GM23248 (cell line): ENCODE results near the gene IRF2BP1. TPM values are rescaled to one million over a fixed set of nuclear protein-coding genes. Genes with fewer than 3 reads are reported as not detected.

Experiments used
- DNase-seq: peaks from one replicate; pipeline ENCODE4 v3.0.0-alpha.2; 2015
- H2AFZ ChIP-seq: fragments of 200-600 bp; sonication (generic); 2 replicates; pipeline ENCODE4 v1.6.1; 2016; ENCODE audit warnings: antibody characterized with exemption
- H3F3A ChIP-seq: fragments of 200-600 bp; sonication (generic); 2 replicates; pipeline ENCODE4 v1.6.1; 2016; ENCODE audit warnings: mild to moderate bottlenecking, antibody characterized with exemption, mixed run types; ENCODE audit not compliant: insufficient read depth
- H3K27ac ChIP-seq: fragments of 200-600 bp; sonication (generic); 2 replicates; pipeline ENCODE4 v1.5.1; 2016; ENCODE audit warnings: mild to moderate bottlenecking
- H3K27me3 ChIP-seq: fragments of 200-600 bp; sonication (generic); replicated peaks from 2 replicates; pipeline ENCODE4 v1.6.1; 2016; ENCODE audit warnings: mild to moderate bottlenecking; ENCODE audit not compliant: insufficient read depth
- H3K36me3 ChIP-seq: fragments of 200-600 bp; sonication (generic); 2 replicates; pipeline ENCODE4 v1.6.1; 2016; ENCODE audit warnings: low read depth, mild to moderate bottlenecking
- H3K4me1 ChIP-seq: fragments of 200-600 bp; sonication (generic); 2 replicates; pipeline ENCODE4 v1.6.1; 2016; ENCODE audit warnings: mild to moderate bottlenecking; ENCODE audit not compliant: insufficient read depth
- H3K4me2 ChIP-seq: fragments of 200-600 bp; sonication (generic); one replicate; pipeline ENCODE4 v1.6.1; 2016; ENCODE audit warnings: mild to moderate bottlenecking; ENCODE audit not compliant: unreplicated experiment
- H3K4me3 ChIP-seq: fragments of 200-600 bp; sonication (generic); 2 replicates; pipeline ENCODE4 v1.5.1; 2016; ENCODE audit warnings: mild to moderate bottlenecking
- H3K79me2 ChIP-seq: fragments of 200-600 bp; sonication (generic); 2 replicates; pipeline ENCODE4 v1.6.1; 2016; ENCODE audit warnings: mild to moderate bottlenecking; ENCODE audit not compliant: insufficient read depth
- H3K9ac ChIP-seq: fragments of 200-600 bp; sonication (generic); 2 replicates; pipeline ENCODE4 v1.6.1; 2016; ENCODE audit warnings: mild to moderate bottlenecking
- H3K9me2 ChIP-seq: fragments of 200-600 bp; sonication (generic); 2 replicates; pipeline ENCODE4 v1.6.1; 2016; ENCODE audit warnings: mixed run types, mild to moderate bottlenecking, moderate library complexity; ENCODE audit not compliant: insufficient read depth
- H3K9me3 ChIP-seq: fragments of 200-600 bp; sonication (generic); one replicate; pipeline ENCODE4 v1.6.1; 2017; ENCODE audit warnings: low read depth
- H4K20me1 ChIP-seq: fragments of 200-600 bp; sonication (generic); 2 replicates; pipeline ENCODE4 v1.6.0; 2016; ENCODE audit not compliant: insufficient read depth
- EZH2 ChIP-seq: fragments of 200-600 bp; sonication (generic); IDR thresholded peaks from 2 replicates; pipeline ENCODE4 v1.6.1; 2018; ENCODE audit warnings: antibody characterized with exemption, mild to moderate bottlenecking; ENCODE audit not compliant: insufficient read depth, poor library complexity, severe bottlenecking
- EZH2phosphoT487 ChIP-seq: fragments of 200-600 bp; sonication (generic); IDR thresholded peaks from 2 replicates; pipeline ENCODE4 v1.6.1; 2018; ENCODE audit warnings: antibody characterized with exemption, moderate library complexity, mild to moderate bottlenecking, low read depth; ENCODE audit not compliant: insufficient read depth
- WGBS, 2 experiments: methylation state at CpG; one replicate each; pipeline ENCODE4 v1.1.6; 2015 to 2017; ENCODE audit warnings: low lambda C conversion rate in 2 of 2, low coverage in 1 of 2; ENCODE audit errors: missing lambda C conversion rate in 2 of 2; 5-methylcytosine and 5-hydroxymethylcytosine counted together
- in situ Hi-C: fragments of 300-500 bp; cut with MboI; formaldehyde crosslinking; loops from 2 replicates; pipeline ENCODE4 v1.15.0; 2020
- polyA plus RNA-seq: library from polyadenylated mRNA; unstranded; fragments of >200 nt; fragmentation: Nextera tagmentation; extraction: Ambion mirVana; gene quantifications from 2 replicates; pipeline ENCODE4 v1.2.1, GENCODE V29; 2016
- total RNA-seq: library from RNA; depleted of rRNA; stranded (reverse); fragments of >200 nt; shearing (Covaris generic); gene quantifications from 2 replicates; pipeline ENCODE4 v1.2.3, GENCODE V29; 2014; rRNA removed

The IRF2BP1 gene
- total and polyA plus RNA-seq, 2 experiments from 2014 or later: 8.6 to 53.8 TPM

DNA sequence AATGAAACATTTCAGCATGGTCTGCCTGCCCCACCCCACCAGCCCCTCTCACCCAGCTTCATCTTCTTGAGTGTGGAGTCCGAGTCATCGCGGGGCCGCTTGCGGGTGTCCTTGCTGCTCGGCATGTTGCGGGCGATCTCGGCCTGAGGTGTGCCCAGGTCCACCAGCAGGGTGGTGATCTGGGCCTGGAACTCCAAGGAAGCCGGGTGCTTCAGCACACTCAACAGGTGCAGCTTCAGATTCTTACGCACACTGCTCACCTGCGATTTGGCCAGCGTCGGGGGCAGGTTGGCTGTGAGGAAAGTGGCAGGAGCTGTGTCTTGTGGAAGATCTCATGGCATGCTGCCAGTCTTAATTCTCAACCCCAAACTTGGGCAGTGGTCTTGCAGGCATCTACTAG is 43.7 kb downstream of the IRF2BP1 start:
- no peaks in the 10 kb centered on the region for H3K9me2 ChIP-seq
- WGBS, 2 experiments: 98 to 100% methylated on average over 13 to 14 of the region's 14 CpGs
- peaks cover 68% of the 10 kb centered on the region for H3K36me3 ChIP-seq

DNA sequence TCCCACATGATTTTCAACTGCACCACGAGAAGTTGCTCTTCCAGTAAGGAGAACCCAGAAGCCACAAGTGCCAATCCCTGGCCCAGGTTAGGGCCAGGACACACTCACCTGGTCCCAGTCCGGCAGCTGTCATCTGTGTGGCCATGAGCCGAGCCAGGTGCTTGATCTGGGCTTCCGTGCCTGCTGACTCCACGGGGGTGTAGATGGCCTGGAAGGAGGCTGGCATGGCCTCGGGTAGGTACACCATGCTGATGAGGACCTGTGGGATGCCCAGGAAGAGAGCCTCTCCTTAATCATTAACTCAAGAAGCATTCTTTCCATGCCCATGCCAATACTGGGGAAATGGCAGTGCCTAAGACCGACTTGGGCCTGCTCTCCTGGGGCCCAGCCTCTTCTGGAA is 51.0 kb downstream of the IRF2BP1 start:
- Histone ChIP-seq H4K20me1 (no peaks in the 10 kb centered on the region), H3K36me3 (peaks cover 46% of the 10 kb centered on the region), H3K9ac (no peak overlapping the region), H3K9me2 (no peaks in the 10 kb centered on the region), H3F3A (peaks cover 5% of the 10 kb centered on the region; the same call in 1 of the 2 replicates), H3K4me2 (no peak overlapping the region), H3K27ac (no peak overlapping the region), H3K79me2 (0 out of 2 replicates have a peak, but pooled peaks cover 4% of the 10 kb centered on the region), H3K9me3 (no peaks in the 10 kb centered on the region), H2AFZ (no peak overlapping the region), H3K4me1 (no peaks in the 10 kb centered on the region), H3K27me3 (no peaks in the 10 kb centered on the region), H3K4me3 (no peak overlapping the region)
- TF ChIP-seq EZH2 (no peak), EZH2phosphoT487 (no peak)
- 92 to 93% methylated on average over 7 of the region's 7 CpGs for WGBS, 2 experiments
- in situ Hi-C loops: no loop called here
- no peak for DNase-seq

More for the DNA sequence above, 43.7 kb downstream of the IRF2BP1 start:
- no peaks in the 10 kb centered on the region for H3K4me1 ChIP-seq
- no peak overlapping the region for H3K27ac ChIP-seq
- H3F3A ChIP-seq: no peaks in the 10 kb centered on the region
- no peaks in the 10 kb centered on the region for H3K9me3 ChIP-seq
- no peak for DNase-seq
- no peaks in the 10 kb centered on the region for H4K20me1 ChIP-seq
- in situ Hi-C loops: no loop called here
- no peak for TF ChIP-seq EZH2phosphoT487
- TF ChIP-seq EZH2: no peak
- H3K79me2 ChIP-seq: 0 out of 2 replicates have a peak, but pooled peaks cover 10% of the 10 kb centered on the region
- H3K9ac ChIP-seq: no peak overlapping the region
- no peak overlapping the region for H3K4me2 ChIP-seq
- H3K4me3 ChIP-seq: no peak overlapping the region
- H3K27me3 ChIP-seq: no peaks in the 10 kb centered on the region
- no peak overlapping the region for H2AFZ ChIP-seq

Other genes with a start within 250 kb of the IRF2BP1 start
- 24.4 and 27.5 TPM in 2 replicates for gene EML2, start 246.7 kb downstream of the IRF2BP1 start, total RNA-seq
- gene EML2, start 246.7 kb downstream of the IRF2BP1 start, polyA plus RNA-seq: 6.6 and 8.3 TPM in 2 replicates
- not detected in 2 replicates for gene GIPR, start 217.9 kb downstream of the IRF2BP1 start, total RNA-seq
- gene GIPR, start 217.9 kb downstream of the IRF2BP1 start, polyA plus RNA-seq: not detected in 2 replicates
- 129 and 152 TPM in 2 replicates for gene SNRPD2, start 194.2 kb downstream of the IRF2BP1 start, total RNA-seq
- 544 and 545 TPM in 2 replicates for gene SNRPD2, start 194.2 kb downstream of the IRF2BP1 start, polyA plus RNA-seq
- 8.6 and 13.2 TPM in 2 replicates for gene QPCTL, start 193.5 kb downstream of the IRF2BP1 start, total RNA-seq
- 7.4 and 7.6 TPM in 2 replicates for gene QPCTL, start 193.5 kb downstream of the IRF2BP1 start, polyA plus RNA-seq
- 6.3 and 9.1 TPM in 2 replicates for gene FBXO46, start 155.2 kb downstream of the IRF2BP1 start, total RNA-seq
- 3.1 and 3.3 TPM in 2 replicates for gene FBXO46, start 155.2 kb downstream of the IRF2BP1 start, polyA plus RNA-seq
- not detected in 2 replicates for gene MEIOSIN, start 152.7 kb downstream of the IRF2BP1 start, total RNA-seq
- not detected in 2 replicates for gene MEIOSIN, start 152.7 kb downstream of the IRF2BP1 start, polyA plus RNA-seq
- 14.4 and 16.8 TPM in 2 replicates for gene SIX5, start 116.9 kb downstream of the IRF2BP1 start, total RNA-seq
- gene SIX5, start 116.9 kb downstream of the IRF2BP1 start, polyA plus RNA-seq: 6.1 and 8.2 TPM in 2 replicates
- gene DMPK, start 103.7 kb downstream of the IRF2BP1 start, total RNA-seq: 26.6 and 34.4 TPM in 2 replicates
- gene DMPK, start 103.7 kb downstream of the IRF2BP1 start, polyA plus RNA-seq: 13.0 and 15.3 TPM in 2 replicates
- gene DMWD, start 93.3 kb downstream of the IRF2BP1 start, total RNA-seq: 32.2 and 32.6 TPM in 2 replicates
- gene DMWD, start 93.3 kb downstream of the IRF2BP1 start, polyA plus RNA-seq: 11.5 and 14.5 TPM in 2 replicates
- gene RSPH6A, start 70.8 kb downstream of the IRF2BP1 start, total RNA-seq: not detected in 2 replicates
- not detected in 2 replicates for gene RSPH6A, start 70.8 kb downstream of the IRF2BP1 start, polyA plus RNA-seq
- 28.1 and 81.4 TPM in 2 replicates for gene SYMPK, start 23.0 kb downstream of the IRF2BP1 start, total RNA-seq
- 14.8 and 17.8 TPM in 2 replicates for gene SYMPK, start 23.0 kb downstream of the IRF2BP1 start, polyA plus RNA-seq
- not detected in 2 replicates for gene FOXA3, start 21.8 kb downstream of the IRF2BP1 start, total RNA-seq
- not detected in 2 replicates for gene FOXA3, start 21.8 kb downstream of the IRF2BP1 start, polyA plus RNA-seq
- 3.5 and 7.7 TPM in 2 replicates for gene MYPOP, start 16.5 kb upstream of the IRF2BP1 start, total RNA-seq
- 1.2 and 1.6 TPM in 2 replicates for gene MYPOP, start 16.5 kb upstream of the IRF2BP1 start, polyA plus RNA-seq
- not detected in 2 replicates for gene NANOS2, start 28.6 kb upstream of the IRF2BP1 start, total RNA-seq
- gene NANOS2, start 28.6 kb upstream of the IRF2BP1 start, polyA plus RNA-seq: not detected in 2 replicates
- not detected in 2 replicates for gene NOVA2, start 87.7 kb upstream of the IRF2BP1 start, total RNA-seq
- gene NOVA2, start 87.7 kb upstream of the IRF2BP1 start, polyA plus RNA-seq: not detected in 2 replicates
- 6.9 and 9.0 TPM in 2 replicates for gene CCDC61, start 109.3 kb upstream of the IRF2BP1 start, total RNA-seq
- 1.6 and 2.6 TPM in 2 replicates for gene CCDC61, start 109.3 kb upstream of the IRF2BP1 start, polyA plus RNA-seq
- gene PGLYRP1, start 136.9 kb upstream of the IRF2BP1 start, total RNA-seq: not detected in 2 replicates
- not detected in 2 replicates for gene PGLYRP1, start 136.9 kb upstream of the IRF2BP1 start, polyA plus RNA-seq
- gene IGFL4, start 154.9 kb upstream of the IRF2BP1 start, total RNA-seq: not detected in 2 replicates
- gene IGFL4, start 154.9 kb upstream of the IRF2BP1 start, polyA plus RNA-seq: not detected in 2 replicates
- not detected in 2 replicates for gene IGFL3, start 238.5 kb upstream of the IRF2BP1 start, total RNA-seq
- not detected in 2 replicates for gene IGFL3, start 238.5 kb upstream of the IRF2BP1 start, polyA plus RNA-seq